Measurements from ENCODE around the gene NEURL2.

The NEURL2 gene

GRCh38 chr20:45893831-45894230 lies 2.8 kb upstream of the NEURL2 start:
- H2BK12ac ChIP-seq (ENCODE audit: low read length): no peak overlapping the region
- no peak overlapping the region for H3K27ac ChIP-seq (replicated peaks; ENCODE audit: low read length)
- no CpG with 5 or more reads among the region's 4 CpGs for WGBS, 2 donors (ENCODE audit: extremely low coverage in 2 of 2, insufficient read length in 2 of 2, insufficient replicate concordance in 1 of 2)
- no peak overlapping the region for H3K4me2 ChIP-seq (ENCODE audit: insufficient read depth, low read length, poor library complexity, severe bottlenecking)
- H2AFZ ChIP-seq (ENCODE audit: low read length): no peak overlapping the region
- H2BK15ac ChIP-seq (ENCODE audit: low read length): no peak overlapping the region
- H3K27me3 ChIP-seq (ENCODE audit: control insufficient read depth in 3 of 3, insufficient read depth in 3 of 3, low read depth in 1 of 3, low read length in 3 of 3): peaks cover 0 to 7% (median 0%) of the 10 kb centered on the region in 3 experiments
- no peak overlapping the region for H2BK120ac ChIP-seq (ENCODE audit: low read depth, low read length)
- peaks cover 13 to 44% of the 10 kb centered on the region in 2 donors for H3K36me3 ChIP-seq (replicated peaks in 1 of 2; ENCODE audit: control insufficient read depth in 2 of 2, insufficient read depth in 2 of 2, low read length in 2 of 2)
- no peak overlapping the region for H3K4ac ChIP-seq (ENCODE audit: low read length)
- H3K23ac ChIP-seq (ENCODE audit: low read depth, low read length, poor library complexity): no peak overlapping the region
- no peak overlapping the region for H2AK5ac ChIP-seq (ENCODE audit: low read depth, low read length)
- no peak overlapping the region for H2BK5ac ChIP-seq (ENCODE audit: low read length)
- H3K4me3 ChIP-seq (ENCODE audit: low read length in 2 of 2): no peak overlapping the region
- no peak overlapping the region for H3K9ac ChIP-seq (ENCODE audit: low read depth, low read length, poor library complexity)
- DNase-seq (ENCODE audit: low spot score): no peak
- H3K4me1 ChIP-seq (ENCODE audit: control insufficient read depth in 2 of 2, insufficient read depth in 1 of 2, low read depth in 1 of 2, low read length in 2 of 2): peaks cover 5 to 6% of the 10 kb centered on the region in 2 donors
- H4K91ac ChIP-seq (ENCODE audit: low read depth, low read length, poor library complexity): no peak overlapping the region
- no peaks in the 10 kb centered on the region for H3K9me3 ChIP-seq (replicated peaks in 1 of 2; ENCODE audit: control insufficient read depth in 2 of 2, insufficient read depth in 1 of 2, low read depth in 1 of 2, low read length in 2 of 2)
- H3K79me1 ChIP-seq (ENCODE audit: low read depth, low read length): peaks cover 2% of the 10 kb centered on the region
- H3K14ac ChIP-seq (ENCODE audit: low read length): no peak overlapping the region
- H3K18ac ChIP-seq (ENCODE audit: low read length): no peak overlapping the region
- no peak overlapping the region for H4K8ac ChIP-seq (ENCODE audit: low read depth, low read length)

DNA sequence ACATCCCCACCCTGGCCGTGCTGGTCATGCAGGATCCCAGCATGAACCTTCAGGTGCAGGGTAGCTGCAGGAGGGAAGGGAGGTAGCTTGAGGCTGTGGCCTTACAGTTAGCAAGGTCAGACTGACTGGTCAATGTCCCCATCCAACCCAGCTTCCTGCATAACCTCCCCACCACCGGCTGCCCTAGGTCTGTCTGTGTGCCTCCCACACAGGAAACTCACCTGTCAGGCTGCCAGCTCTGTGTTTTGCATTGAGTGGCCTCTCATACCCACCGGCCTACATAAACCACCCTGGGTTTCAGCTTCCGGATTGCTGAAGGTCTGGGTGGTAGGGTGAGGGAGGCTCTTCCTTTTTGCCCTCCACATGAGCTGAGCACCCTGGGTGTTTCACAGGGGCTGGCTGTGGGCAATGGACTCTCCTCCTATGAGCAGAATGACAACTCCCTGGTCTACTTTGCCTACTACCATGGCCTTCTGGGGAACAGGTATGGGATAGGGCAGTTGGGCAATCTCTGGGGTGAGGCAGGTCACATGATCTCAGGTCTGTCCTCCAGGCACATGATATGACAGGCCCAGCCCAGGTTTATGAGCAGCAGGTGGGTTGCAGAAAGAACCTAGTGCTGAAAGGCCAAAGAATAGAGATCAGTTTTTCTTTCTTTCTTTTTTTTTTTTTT lies 2.0 kb upstream of the NEURL2 start:
- no peak overlapping the region for H3K27ac ChIP-seq (replicated peaks; ENCODE audit: low read length)

DNA sequence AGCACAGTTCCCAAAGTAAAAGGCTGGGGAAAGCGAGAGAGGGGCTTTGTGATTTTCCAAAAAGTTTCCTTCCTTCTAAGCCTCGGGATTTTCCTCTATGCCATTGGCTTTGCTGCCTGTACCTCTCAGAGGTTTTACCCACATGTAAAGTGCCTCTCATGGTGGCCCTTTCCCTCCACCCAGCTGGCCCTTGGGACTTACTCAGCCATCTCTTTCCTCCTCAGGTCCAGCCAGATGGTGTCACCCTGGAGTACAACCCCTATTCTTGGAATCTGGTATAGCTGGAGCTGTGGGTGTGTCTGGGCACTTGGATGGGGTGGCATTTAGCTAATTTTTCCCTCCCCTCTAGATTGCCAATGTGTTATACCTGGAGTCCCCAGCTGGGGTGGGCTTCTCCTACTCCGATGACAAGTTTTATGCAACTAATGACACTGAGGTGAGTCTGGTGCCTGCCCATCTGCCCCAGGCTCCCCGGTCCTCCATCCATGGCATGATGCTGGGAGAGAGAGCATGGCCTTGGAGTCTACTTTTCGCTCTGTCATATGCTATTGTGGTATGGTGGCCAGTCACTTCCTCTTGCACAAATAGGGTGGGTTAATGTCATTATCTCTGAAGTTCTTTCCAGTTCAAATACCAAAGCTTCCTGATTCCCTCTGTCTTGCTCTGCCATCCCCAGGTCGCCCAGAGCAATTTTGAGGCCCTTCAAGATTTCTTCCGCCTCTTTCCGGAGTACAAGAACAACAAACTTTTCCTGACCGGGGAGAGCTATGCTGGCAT lies 1.2 kb upstream of the NEURL2 start:
- Histone ChIP-seq H2BK5ac (ENCODE audit: low read length) (peak overlapping the region; percentile 62), H2AFZ (ENCODE audit: low read length) (peak overlapping the region; percentile 90), H3K79me1 (ENCODE audit: low read depth, low read length) (peaks cover 2% of the 10 kb centered on the region), H3K36me3 (replicated peaks in 1 of 2; ENCODE audit: control insufficient read depth in 2 of 2, insufficient read depth in 2 of 2, low read length in 2 of 2) (peaks cover 7 to 34% of the 10 kb centered on the region in 2 donors), H3K27ac (replicated peaks; ENCODE audit: low read length) (no peak overlapping the region), H2BK15ac (ENCODE audit: low read length) (no peak overlapping the region), H3K14ac (ENCODE audit: low read length) (no peak overlapping the region), H4K91ac (ENCODE audit: low read depth, low read length, poor library complexity) (no peak overlapping the region), H3K4me3 (ENCODE audit: low read length in 2 of 2) (peak overlapping the region in 1 of 2 donors; percentile 66), H3K4ac (ENCODE audit: low read length) (no peak overlapping the region), H3K27me3 (ENCODE audit: control insufficient read depth in 3 of 3, insufficient read depth in 3 of 3, low read depth in 1 of 3, low read length in 3 of 3) (peaks cover 0 to 7% (median 0%) of the 10 kb centered on the region in 3 experiments), H3K9me3 (replicated peaks in 1 of 2; ENCODE audit: control insufficient read depth in 2 of 2, insufficient read depth in 1 of 2, low read depth in 1 of 2, low read length in 2 of 2) (no peaks in the 10 kb centered on the region), H3K23ac (ENCODE audit: low read depth, low read length, poor library complexity) (no peak overlapping the region), H3K4me2 (ENCODE audit: insufficient read depth, low read length, poor library complexity, severe bottlenecking) (no peak overlapping the region), H2BK120ac (ENCODE audit: low read depth, low read length) (no peak overlapping the region), H3K4me1 (ENCODE audit: control insufficient read depth in 2 of 2, insufficient read depth in 1 of 2, low read depth in 1 of 2, low read length in 2 of 2) (peaks cover 5 to 6% of the 10 kb centered on the region in 2 donors), H4K8ac (ENCODE audit: low read depth, low read length) (no peak overlapping the region), H2BK12ac (ENCODE audit: low read length) (no peak overlapping the region), H2AK5ac (ENCODE audit: low read depth, low read length) (no peak overlapping the region), H3K9ac (ENCODE audit: low read depth, low read length, poor library complexity) (peak overlapping the region; percentile 12), H3K18ac (ENCODE audit: low read length) (no peak overlapping the region)
- DNase-seq (ENCODE audit: low spot score): no peak
- WGBS, 2 donors (ENCODE audit: extremely low coverage in 2 of 2, insufficient read length in 2 of 2, insufficient replicate concordance in 1 of 2): no CpG with 5 or more reads among the region's 9 CpGs

More for the DNA sequence above, 2.0 kb upstream of the NEURL2 start:
- H3K9me3 ChIP-seq (replicated peaks in 1 of 2; ENCODE audit: control insufficient read depth in 2 of 2, insufficient read depth in 1 of 2, low read depth in 1 of 2, low read length in 2 of 2): no peaks in the 10 kb centered on the region
- no peak overlapping the region for H2BK15ac ChIP-seq (ENCODE audit: low read length)
- no peak overlapping the region for H3K23ac ChIP-seq (ENCODE audit: low read depth, low read length, poor library complexity)
- H3K14ac ChIP-seq (ENCODE audit: low read length): no peak overlapping the region
- H2BK5ac ChIP-seq (ENCODE audit: low read length): peak overlapping the region; percentile 62
- no peak overlapping the region for H3K18ac ChIP-seq (ENCODE audit: low read length)
- peaks cover 0 to 7% (median 0%) of the 10 kb centered on the region in 3 experiments for H3K27me3 ChIP-seq (ENCODE audit: control insufficient read depth in 3 of 3, insufficient read depth in 3 of 3, low read depth in 1 of 3, low read length in 3 of 3)
- no peak overlapping the region for H2AFZ ChIP-seq (ENCODE audit: low read length)
- no peak for DNase-seq (ENCODE audit: low spot score)
- H3K4me3 ChIP-seq (ENCODE audit: low read length in 2 of 2): no peak overlapping the region
- WGBS, 2 donors (ENCODE audit: extremely low coverage in 2 of 2, insufficient read length in 2 of 2, insufficient replicate concordance in 1 of 2): no CpG with 5 or more reads among the region's 4 CpGs
- peaks cover 2% of the 10 kb centered on the region for H3K79me1 ChIP-seq (ENCODE audit: low read depth, low read length)
- H3K36me3 ChIP-seq (replicated peaks in 1 of 2; ENCODE audit: control insufficient read depth in 2 of 2, insufficient read depth in 2 of 2, low read length in 2 of 2): peaks cover 13 to 36% of the 10 kb centered on the region in 2 donors
- no peak overlapping the region for H2BK120ac ChIP-seq (ENCODE audit: low read depth, low read length)
- no peak overlapping the region for H2AK5ac ChIP-seq (ENCODE audit: low read depth, low read length)
- no peak overlapping the region for H4K8ac ChIP-seq (ENCODE audit: low read depth, low read length)
- no peak overlapping the region for H4K91ac ChIP-seq (ENCODE audit: low read depth, low read length, poor library complexity)
- peaks cover 5 to 6% of the 10 kb centered on the region in 2 donors for H3K4me1 ChIP-seq (ENCODE audit: control insufficient read depth in 2 of 2, insufficient read depth in 1 of 2, low read depth in 1 of 2, low read length in 2 of 2)
- H3K9ac ChIP-seq (ENCODE audit: low read depth, low read length, poor library complexity): peak overlapping the region; percentile 12
- H3K4ac ChIP-seq (ENCODE audit: low read length): no peak overlapping the region
- H3K4me2 ChIP-seq (ENCODE audit: insufficient read depth, low read length, poor library complexity, severe bottlenecking): no peak overlapping the region
- no peak overlapping the region for H2BK12ac ChIP-seq (ENCODE audit: low read length)

All from neuronal stem cell (in vitro differentiated cells).